Myocyte (in vitro differentiated cells): ENCODE measurements around the gene CARD9. TPM values are rescaled to one million over a fixed set of nuclear protein-coding genes. Genes with fewer than 3 reads are reported as not detected.
"Not testable (repeated sequence)": the region's sequence is repeated elsewhere in the genome, so short reads cannot be mapped to it uniquely, and the experiment has no call there.

Experiments
- DNase-seq: peaks from one replicate; pipeline ENCODE4 v3.0.0-alpha.2; 2012; ENCODE audit warnings: low read depth
- polyA plus RNA-seq: library from polyadenylated mRNA; unstranded; fragments of >200 nt; gene quantifications from one replicate; pipeline ENCODE4 v1.2.1, GENCODE V29; 2012; ENCODE audit warnings: missing spikeins
- total RNA-seq: library from RNA; depleted of rRNA; stranded (reverse); fragments of >200 nt; gene quantifications from 2 replicates; pipeline ENCODE4 v1.2.3, GENCODE V29; 2014

CARD9 gene, protein sequence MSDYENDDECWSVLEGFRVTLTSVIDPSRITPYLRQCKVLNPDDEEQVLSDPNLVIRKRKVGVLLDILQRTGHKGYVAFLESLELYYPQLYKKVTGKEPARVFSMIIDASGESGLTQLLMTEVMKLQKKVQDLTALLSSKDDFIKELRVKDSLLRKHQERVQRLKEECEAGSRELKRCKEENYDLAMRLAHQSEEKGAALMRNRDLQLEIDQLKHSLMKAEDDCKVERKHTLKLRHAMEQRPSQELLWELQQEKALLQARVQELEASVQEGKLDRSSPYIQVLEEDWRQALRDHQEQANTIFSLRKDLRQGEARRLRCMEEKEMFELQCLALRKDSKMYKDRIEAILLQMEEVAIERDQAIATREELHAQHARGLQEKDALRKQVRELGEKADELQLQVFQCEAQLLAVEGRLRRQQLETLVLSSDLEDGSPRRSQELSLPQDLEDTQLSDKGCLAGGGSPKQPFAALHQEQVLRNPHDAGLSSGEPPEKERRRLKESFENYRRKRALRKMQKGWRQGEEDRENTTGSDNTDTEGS
- total RNA-seq = 0.21 and 0.91 TPM in 2 replicates
- polyA plus RNA-seq = 1.7 TPM

DNA sequence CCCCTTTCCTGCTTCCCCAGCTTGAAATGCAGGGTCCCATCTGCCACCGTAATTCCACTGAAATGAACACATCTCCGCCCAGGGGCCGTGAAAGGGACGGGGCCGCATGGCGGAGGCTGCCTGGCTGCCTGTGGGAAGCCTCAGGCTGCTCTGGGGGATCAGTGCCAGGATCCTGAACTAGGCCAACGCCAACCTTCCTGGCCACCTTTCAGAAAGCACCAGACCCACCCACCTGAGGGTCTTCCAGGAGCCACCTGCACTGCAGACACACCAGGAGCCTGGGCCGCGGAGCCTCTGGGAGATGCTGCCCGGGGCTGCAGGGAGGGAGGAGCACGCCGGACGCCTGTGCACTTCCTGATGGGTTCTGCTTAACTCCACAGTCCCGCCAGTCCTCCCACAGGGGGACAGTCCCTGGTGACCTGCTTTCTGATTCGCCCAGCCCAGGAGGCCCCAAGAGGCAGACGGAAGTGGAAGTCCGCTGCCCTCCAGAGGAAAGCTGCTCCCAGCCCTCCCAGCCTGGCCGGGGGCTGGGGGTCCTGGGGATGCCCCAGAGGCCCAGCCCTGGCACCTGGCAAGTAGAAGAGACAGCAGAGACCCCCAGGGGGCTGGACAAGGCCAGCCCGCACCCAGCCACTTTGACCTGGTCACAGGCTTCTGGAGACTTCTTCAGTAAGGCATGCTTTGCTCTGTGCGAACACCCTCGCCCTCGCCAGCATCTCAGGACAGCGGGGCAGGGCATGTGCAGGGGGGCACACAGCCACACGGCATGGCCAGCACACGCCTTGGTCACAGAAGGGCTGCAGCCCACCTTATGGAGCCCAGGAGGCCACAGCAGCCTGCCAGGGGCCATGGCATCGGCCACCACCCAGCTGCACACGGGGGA lies at the start of gene CARD9:
Gene CARD9 (minus strand): TSS at position 370 of the 883 bp plus-strand sequence. CDS start 1,591 bp downstream, outside the sequence.
- no peak for DNase-seq

GRCh38 chr9:136422876-136423275 lies 49.4 kb upstream of the CARD9 start:
- DNase-seq = no peak

- no peak for DNase-seq
Measured at GRCh38 chr9:136421791-136422190, 48.3 kb upstream of the CARD9 start.

- no peak for DNase-seq
Measured at GRCh38 chr9:136419092-136419420, 45.6 kb upstream of the CARD9 start.

GRCh38 chr9:136418182-136419091 lies 45.0 kb upstream of the CARD9 start:
- no peak for DNase-seq

GRCh38 chr9:136416914-136417313 lies 43.4 kb upstream of the CARD9 start:
- DNase-seq = no peak

- no peak for DNase-seq
Measured at GRCh38 chr9:136416427-136416826, 43.0 kb upstream of the CARD9 start.

- no peak for DNase-seq
Measured at GRCh38 chr9:136412962-136413361, 39.5 kb upstream of the CARD9 start.

- DNase-seq = no peak
Measured at GRCh38 chr9:136411378-136411777, 37.9 kb upstream of the CARD9 start.

GRCh38 chr9:136410500-136411287 lies 37.2 kb upstream of the CARD9 start, which contains the start of the genes ENTR1 and PMPCA:
Gene ENTR1, minus strand, starts transcription at chr9:136410614. Its CDS starts 217 bp downstream, at chr9:136410397.
Gene PMPCA, plus strand, starts transcription at chr9:136410658. Its CDS starts 11 bp downstream, at chr9:136410669.
- DNase-seq = peak; percentile 90

GRCh38 chr9:136409557-136410455 lies 36.3 kb upstream of the CARD9 start:
- DNase-seq = peak; percentile 47

DNA sequence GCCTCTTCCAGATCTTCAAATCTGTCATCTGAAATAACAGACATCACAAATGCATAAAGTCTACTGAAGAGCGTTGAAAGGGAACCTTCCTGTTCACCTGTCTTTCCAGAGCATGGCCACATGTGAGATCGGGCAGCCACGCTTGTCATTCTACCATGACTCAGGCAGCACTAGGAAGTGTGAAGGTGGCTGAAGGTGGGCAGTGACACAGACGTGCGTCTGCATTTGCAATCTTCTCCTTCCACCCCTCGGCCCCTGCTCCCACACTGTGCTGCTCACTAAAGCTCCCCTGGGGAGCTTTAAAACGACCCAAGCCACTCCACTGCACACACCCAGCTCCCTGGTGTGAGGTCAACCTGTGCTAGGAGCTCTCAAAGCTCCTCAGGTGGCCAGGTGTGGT lies 34.4 kb upstream of the CARD9 start:
- DNase-seq = no peak

- DNase-seq = not testable (repeated sequence)
Measured at GRCh38 chr9:136407061-136407460, 33.6 kb upstream of the CARD9 start.

GRCh38 chr9:136405904-136406303 lies 32.4 kb upstream of the CARD9 start:
- DNase-seq = not testable (repeated sequence)

DNA sequence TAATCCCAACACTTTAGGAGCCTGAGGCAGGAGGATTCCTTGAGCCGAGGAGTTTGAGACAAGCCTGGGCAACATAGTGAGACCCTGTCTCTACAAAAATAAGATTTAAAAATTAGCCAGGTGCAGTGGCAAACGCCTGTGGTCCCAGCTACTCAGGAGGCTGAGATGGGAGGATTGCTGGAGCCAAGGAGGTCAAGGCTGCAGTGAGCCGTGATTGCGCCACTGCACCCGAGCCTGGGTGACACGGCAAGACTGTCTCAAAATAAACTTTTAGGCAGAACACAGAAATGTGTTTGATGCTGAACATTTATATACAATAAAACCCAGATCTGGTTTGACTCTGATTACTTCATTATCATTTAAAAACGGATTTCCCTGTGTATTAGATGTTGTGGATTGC lies 32.0 kb upstream of the CARD9 start:
- no peak for DNase-seq

DNA sequence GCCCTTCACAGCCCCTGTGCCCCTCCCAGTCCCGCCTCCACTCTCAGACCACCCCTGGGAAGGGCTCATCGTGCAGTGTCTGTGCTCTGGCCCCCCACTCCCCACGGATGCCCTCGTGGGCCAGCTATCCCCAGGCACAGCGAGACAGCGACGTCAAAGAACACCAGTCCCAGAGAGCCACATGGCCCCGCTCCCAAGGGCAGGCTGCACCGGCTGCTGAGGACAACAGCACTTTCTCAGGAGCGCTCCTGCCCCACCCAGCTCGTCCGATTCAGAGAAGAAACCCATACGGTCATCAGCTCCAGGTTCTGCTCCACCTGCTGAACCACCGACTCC lies 31.3 kb upstream of the CARD9 start:
- DNase-seq = no peak

- DNase-seq = no peak
Measured at GRCh38 chr9:136403915-136404800, 30.7 kb upstream of the CARD9 start.

GRCh38 chr9:136403538-136403914 lies 30.1 kb upstream of the CARD9 start:
- DNase-seq = no peak
